RKO (cell line): ENCODE results near the gene EFCAB6.
A peak's percentile ranks its signal among the peaks of the same experiment; 100 is the strongest.

Experiments used
- DNase-seq: peaks from one replicate; pipeline ENCODE4 v3.0.0-alpha.2; 2016; ENCODE audit warnings: low spot score

EFCAB6 gene

DNA sequence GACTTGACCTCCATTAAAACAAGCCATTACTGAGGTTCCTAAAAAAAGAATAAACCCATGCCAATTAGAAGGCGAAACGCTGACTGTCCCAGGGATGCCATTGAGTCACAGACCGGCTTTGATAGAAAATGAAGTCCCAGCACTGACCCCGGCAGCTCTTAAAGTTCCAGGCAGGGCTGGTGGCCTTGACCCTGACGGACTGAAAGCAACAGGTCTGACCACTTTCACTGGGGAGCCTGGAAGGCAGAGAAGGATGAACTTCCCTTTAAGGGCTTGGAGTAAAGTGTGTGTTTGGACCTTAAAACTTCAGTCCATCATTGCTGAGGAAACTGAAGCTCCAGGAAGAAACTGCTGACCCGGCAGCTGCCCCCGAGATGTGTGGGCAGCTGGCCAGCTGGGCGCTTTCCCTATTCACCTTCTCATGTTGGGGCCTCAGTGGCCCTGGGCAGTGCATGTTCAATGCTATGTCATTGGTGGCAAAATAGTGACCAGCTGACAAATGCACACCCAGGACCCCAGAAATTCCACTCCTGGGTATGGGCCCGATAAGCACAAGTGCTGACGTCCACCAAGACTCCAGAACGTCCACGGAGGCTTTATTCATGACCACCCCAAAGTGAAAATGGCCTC lies 18.9 kb upstream of the EFCAB6 start:
- DNase-seq, result no peak

- no peak for DNase-seq
Observed at GRCh38 chr22:43829904-43830851, 18.1 kb upstream of the EFCAB6 start.

- no peak for DNase-seq
Observed at GRCh38 chr22:43828998-43829782, 17.1 kb upstream of the EFCAB6 start.

- no peak for DNase-seq
Observed at GRCh38 chr22:43828725-43828997, 16.6 kb upstream of the EFCAB6 start.

GRCh38 chr22:43827926-43828724 lies 16.0 kb upstream of the EFCAB6 start:
- no peak for DNase-seq

DNA sequence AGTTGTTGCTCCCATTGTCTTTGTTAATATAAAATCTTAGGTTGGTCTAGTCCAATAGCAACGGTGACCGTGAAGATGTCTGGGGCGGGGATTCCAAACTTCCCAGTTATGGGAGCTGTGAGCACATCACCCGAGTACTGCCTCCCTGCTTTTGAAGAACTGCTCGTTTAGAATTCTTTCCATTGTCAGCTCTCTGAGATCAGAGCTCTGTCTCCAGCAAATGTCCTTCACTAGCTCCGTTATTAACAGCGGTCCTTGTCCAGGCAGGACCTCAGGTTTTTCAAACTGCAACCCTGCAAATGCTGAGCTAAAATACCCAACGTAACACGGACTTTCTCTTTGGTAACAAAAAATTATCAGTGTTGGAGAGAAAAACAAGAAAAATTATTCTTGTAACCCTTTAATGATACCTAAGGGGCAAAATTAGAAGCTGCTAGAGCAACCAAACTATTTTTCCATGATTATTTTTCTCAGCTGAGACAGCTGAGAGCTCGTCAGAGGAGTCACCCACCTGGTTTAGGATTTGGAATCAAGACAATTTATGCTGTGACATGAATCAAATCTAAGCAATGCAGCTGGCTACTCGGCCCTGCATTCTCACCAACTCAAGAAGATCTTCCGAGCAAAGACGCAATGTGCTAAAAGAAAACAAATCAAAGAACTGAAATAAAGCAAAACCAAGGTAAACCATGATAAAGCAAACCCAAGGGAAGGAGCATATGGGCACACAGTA lies 15.1 kb upstream of the EFCAB6 start:
- DNase-seq, result no peak

DNA sequence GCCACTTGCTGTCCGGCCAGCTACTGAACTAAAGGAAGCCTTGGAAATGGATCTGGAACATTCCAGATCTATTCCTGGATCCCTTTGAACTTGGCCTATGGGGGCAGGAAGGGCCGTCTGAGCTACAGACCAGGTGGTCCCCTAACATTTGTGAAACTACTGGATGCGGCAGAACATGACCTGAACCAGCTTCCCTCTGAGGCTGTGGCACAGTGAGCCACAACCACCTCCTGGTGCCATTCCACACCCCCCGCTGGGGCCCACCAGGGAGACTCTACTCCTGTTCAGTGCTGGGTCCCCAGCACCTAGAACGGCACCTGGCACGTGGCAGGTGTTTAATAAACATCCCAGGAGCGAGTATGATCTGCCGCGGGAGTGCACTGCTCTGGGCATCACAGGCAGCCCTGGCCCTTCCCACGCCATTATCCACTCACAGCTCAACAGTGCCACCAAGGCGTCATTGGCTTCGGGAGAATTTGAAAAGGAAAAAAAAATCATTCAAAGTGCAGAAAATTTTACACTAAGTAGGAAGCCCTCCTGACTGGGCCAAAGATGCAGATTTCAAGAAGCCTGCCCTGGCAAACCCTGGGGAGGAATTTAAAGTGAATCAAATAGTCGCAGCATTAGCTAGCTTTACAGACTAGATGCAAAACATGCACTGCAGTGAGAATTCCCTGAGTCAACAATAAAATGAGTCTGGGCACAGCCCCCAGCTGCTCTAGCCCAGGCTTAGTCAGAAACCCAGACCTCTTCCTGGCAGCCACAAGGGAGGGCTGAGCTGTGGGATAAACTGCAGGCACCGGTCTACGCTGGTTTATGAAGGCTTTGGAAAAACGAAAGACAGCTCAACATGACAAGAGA lies 14.3 kb upstream of the EFCAB6 start:
- DNase-seq, result peak; percentile 26

DNA sequence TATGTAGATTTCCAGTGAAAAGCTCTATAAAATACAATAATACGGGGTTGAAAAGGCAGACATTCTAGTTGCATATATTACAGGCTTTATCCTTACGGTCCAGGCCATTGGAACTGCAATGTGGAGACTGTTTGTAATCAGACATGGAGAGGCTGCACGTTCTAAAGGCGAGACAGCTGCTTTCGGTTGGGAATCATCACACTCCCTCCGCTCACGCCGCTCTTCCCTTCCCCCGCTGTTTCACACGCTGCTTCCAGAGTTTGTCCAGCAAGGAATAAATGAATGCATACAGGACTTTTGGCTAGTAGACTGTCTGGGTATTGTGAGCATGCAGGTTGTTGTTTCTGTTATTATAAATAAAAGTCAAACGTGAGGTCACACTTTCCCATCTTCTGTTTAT lies 13.5 kb upstream of the EFCAB6 start:
- no peak for DNase-seq

DNA sequence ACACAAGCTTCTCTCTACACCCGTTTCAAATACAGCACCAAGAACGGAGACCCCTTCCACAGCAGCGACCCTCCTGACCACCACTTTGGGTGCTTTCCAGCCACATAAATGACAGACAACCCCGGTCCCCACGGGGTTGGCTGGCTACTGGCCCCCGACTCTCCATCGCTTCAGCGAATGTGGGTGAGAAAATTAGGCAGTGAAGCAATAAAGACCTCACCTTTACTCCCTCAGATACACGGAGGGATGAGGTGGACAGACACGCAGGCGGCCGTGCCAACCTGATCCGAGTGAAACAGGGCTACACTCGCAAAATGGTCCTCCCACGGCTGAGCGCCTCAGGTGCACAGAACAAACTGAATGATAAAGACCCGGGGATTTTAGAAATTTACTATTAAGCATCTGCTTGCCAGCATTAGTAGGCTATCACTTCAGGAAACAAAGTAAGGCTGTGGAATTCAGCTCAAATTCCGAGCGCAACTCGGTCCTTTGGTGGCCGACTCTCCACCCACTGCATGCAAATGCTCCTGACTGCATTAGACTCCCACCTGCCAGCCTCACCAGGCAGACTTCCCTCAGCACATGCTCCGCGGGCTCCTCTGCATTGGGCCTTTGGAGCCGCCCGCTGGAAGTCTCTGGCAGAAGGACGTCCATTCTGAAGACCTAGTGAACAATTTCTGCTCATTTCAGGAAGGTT lies 12.8 kb upstream of the EFCAB6 start:
- DNase-seq, result no peak

DNA sequence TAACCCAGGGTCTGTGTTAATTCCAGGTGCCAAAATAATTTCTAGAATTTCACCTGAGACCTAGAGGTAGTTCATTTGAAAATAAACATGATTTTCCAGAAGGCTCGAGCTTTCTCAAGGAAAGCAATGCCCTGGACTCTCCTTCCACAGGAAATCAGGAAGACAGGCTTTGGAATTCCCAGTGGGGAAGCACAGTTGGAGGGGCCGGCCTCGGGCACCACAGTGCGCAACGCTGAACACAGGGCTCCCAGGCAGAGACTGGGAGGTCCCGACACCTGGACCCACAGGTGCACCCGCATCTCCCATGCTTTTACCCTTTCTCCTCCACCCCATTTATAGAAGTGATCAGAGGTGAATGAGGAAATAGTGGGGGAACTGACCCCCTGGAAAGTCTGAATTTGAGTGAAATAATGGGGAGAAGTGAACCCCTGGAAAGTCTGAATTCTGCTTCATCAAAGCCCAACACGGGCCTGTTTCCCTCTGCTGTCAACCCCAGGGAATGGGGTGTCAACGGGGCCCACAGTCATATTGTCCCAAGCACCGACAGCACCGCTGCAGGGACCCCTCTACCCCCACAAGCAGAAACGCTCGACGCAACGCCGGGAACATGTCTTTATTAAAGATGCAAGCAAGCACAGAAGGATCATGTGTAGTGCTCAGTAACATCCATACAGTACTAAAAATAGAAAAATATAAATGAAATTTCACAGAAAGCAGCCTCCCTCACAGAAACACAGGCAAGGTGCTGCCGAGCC lies 12.0 kb upstream of the EFCAB6 start:
- DNase-seq, result no peak

DNA sequence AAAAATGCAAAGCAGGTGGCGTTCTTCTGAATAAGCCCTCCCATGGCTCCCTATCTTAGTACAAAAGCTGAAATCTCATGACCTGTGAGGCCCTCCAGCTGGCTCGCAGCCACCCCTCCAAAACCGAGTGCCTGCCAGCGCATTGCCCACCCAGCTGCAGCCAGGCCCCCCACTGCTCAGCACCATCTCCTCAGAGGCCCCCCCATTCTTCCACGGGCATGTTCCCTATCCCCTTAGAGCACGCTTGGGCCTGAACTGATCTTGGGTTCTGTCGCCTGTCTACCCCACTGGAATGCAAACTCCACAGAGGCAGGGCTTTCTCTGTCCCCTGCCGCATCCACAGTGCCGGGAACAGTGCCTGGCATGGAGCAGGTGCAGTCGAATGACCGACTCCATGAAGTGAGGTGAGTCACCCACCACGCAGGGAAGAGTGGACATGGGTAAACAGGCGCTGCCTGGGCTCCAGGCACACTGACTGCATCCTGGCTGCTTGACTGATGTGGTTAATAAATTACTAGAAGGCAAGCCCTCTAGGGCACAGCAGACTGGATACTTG lies 11.3 kb upstream of the EFCAB6 start:
- DNase-seq, result no peak

DNA sequence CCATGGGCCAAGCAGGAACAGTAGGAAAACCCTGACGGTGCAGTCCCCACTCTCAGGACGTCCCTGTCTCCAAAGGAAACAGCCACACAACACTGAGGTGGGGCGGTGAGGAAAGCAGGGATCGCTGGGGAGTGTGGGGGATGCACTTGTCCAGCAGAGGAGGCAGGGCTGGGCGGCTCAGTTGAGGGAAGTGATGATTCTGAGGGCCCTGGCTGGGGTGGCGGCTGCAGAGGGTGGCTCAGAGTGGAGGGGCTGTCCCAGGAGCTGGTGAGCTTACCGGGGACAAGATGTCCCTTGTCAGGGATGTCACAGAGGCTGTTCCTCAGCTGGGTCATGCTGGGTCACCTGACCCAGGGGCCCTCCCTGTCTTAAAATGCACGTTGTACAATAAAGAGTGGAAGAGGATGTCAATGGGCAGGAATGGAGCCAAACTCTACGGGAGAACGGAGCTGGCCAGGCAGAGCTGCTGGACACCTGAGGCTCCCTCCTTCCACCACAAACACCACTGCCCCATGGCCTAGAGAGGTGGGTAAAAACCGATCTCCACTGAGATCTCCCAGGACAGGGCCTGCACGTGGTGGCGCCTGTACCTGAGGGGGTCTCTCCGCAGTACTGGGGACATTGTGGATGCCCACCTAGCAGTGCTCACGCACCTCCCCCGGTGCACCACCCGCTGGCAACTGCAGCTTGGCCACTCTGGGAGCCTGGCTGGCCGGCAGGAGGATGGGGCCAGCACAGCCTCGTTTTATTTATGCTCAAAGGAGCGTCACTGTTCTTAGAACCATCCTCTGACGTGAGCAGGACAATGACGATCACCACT lies 9.7 kb upstream of the EFCAB6 start:
- DNase-seq, result no peak

GRCh38 chr22:43820651-43821305 lies 8.7 kb upstream of the EFCAB6 start:
- DNase-seq, result no peak

- no peak for DNase-seq
Observed at GRCh38 chr22:43819931-43820640, 8.0 kb upstream of the EFCAB6 start.

DNA sequence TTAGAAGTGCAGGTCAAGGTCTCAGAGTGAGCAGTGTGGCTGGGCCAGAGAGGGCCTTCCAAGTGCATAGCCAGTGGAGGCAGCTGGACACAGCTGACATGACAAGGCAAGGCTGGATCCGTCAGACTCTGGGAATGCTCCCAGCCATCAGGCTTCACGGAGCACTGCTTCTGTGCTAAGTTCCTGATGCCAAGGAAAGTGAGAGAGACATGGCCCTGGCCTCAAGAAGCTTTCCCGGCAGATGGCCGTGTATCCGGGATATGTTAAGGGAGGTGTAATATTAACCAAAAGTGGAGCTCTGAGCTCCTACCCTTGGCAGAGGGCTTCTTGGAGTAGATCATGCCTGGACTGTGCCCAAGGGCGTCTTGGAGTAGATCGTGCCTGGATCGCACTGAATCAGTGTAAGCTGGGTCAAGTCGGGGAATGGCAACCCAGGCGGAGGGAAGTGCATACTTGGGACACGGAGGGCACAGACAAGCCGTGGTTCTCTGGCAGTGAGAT lies 7.4 kb upstream of the EFCAB6 start:
- DNase-seq, result no peak

GRCh38 chr22:43818981-43819380 lies 6.9 kb upstream of the EFCAB6 start:
- DNase-seq, result no peak
